ENCODE results near the gene ZCCHC10.
"Not testable (repeated sequence)": the region's sequence is repeated elsewhere in the genome, so short reads cannot be mapped to it uniquely, and the experiment has no call there.

Gene ZCCHC10

GRCh38 chr5:133041157-133041784, 14.9 kb upstream of the ZCCHC10 start:
- no peak for DNase-seq

GRCh38 chr5:133036677-133037076, 10.3 kb upstream of the ZCCHC10 start:
- DNase-seq = not testable (repeated sequence)

GRCh38 chr5:133035224-133035623, 8.9 kb upstream of the ZCCHC10 start:
- DNase-seq = no peak

GRCh38 chr5:133034064-133034463, 7.7 kb upstream of the ZCCHC10 start:
- DNase-seq = no peak

- DNase-seq = no peak
Measured at GRCh38 chr5:133032852-133033742, 6.7 kb upstream of the ZCCHC10 start.

- no peak for DNase-seq
Measured at GRCh38 chr5:133030343-133031005, 4.1 kb upstream of the ZCCHC10 start.

- no peak for DNase-seq
Measured at GRCh38 chr5:133029416-133029815, 3.1 kb upstream of the ZCCHC10 start.

GRCh38 chr5:133026664-133027153, 360 bp upstream of the ZCCHC10 start:
- DNase-seq = no peak

GRCh38 chr5:133019471-133019870, 6.9 kb downstream of the ZCCHC10 start:
- DNase-seq = not testable (repeated sequence)

- no peak for DNase-seq
Measured at GRCh38 chr5:133017964-133018363, 8.4 kb downstream of the ZCCHC10 start.

GRCh38 chr5:133015466-133015865, 10.9 kb downstream of the ZCCHC10 start:
- no peak for DNase-seq

GRCh38 chr5:133008455-133008854, 17.9 kb downstream of the ZCCHC10 start:
- not testable (repeated sequence) for DNase-seq

GRCh38 chr5:133006653-133007052, 19.7 kb downstream of the ZCCHC10 start:
- DNase-seq = no peak

GRCh38 chr5:132999246-132999645, 27.1 kb downstream of the ZCCHC10 start:
- DNase-seq = no peak

GRCh38 chr5:132998556-132998955, 27.8 kb downstream of the ZCCHC10 start:
- DNase-seq = no peak

GRCh38 chr5:132996307-132996706, 30.0 kb downstream of the ZCCHC10 start:
- no peak for DNase-seq

GRCh38 chr5:132987531-132988408, 38.6 kb downstream of the ZCCHC10 start:
- no peak for DNase-seq

- not testable (repeated sequence) for DNase-seq
Measured at GRCh38 chr5:132982971-132983370, 43.4 kb downstream of the ZCCHC10 start.

- DNase-seq = no peak
Measured at GRCh38 chr5:132981288-132981687, 45.1 kb downstream of the ZCCHC10 start.

GRCh38 chr5:132979976-132980375, 46.4 kb downstream of the ZCCHC10 start:
- no peak for DNase-seq

GRCh38 chr5:132979367-132979940, 46.9 kb downstream of the ZCCHC10 start:
- no peak for DNase-seq

- no peak for DNase-seq
Measured at GRCh38 chr5:132976852-132977251, 49.5 kb downstream of the ZCCHC10 start.

Measured in stimulated activated CD4-positive, alpha-beta T cell treated with anti-CD3 and anti-CD28 coated beads, Interleukin-12 subunit alpha, Interleukin-12 subunit beta, amount 100 ng/mL, for 4 hours (primary cell).